ENCODE results near the gene CDC42BPA. TPM values are rescaled to one million over a fixed set of nuclear protein-coding genes. Genes with fewer than 3 reads are reported as not detected.

The CDC42BPA gene
- total and polyA plus RNA-seq, 7 experiments from 2014 or later: 0.05 to 2.0 (median 1.2) TPM; not detected in 1

- intact Hi-C loops (cut with micrococcal nuclease): loop anchor here in 1 of 2 donors (5.0 kb wide), 1 partner anchor 43 kb away; the partner anchor contains the start of gene COQ8A
- DNase-seq (no peak), ATAC-seq (no peak)
- Mint-ChIP-seq H3K4me3 (no peak overlapping the region), H3K4me1 (peaks cover 11 to 23% (median 15%) of the 10 kb centered on the region in 7 donors), H3K9me3 (no peaks in the 10 kb centered on the region), H3K27ac (no peak overlapping the region), H3K36me3 (peaks cover 3 to 26% (median 17%) of the 10 kb centered on the region in 5 donors), H3K27me3 (no peaks in the 10 kb centered on the region)
- ChIA-PET CTCF (no interaction called here), POLR2A (no interaction called here)
- Histone ChIP-seq H3K4me1 (ENCODE audit: control insufficient read depth in 2 of 2, insufficient read depth in 2 of 2, low read length in 2 of 2) (peaks cover 0 to 4% of the 10 kb centered on the region in 2 donors), H3K36me3 (ENCODE audit: control insufficient read depth in 2 of 3, insufficient read depth in 3 of 3, low read length in 3 of 3) (peaks cover 0 to 70% (median 0%) of the 10 kb centered on the region in 3 experiments), H3K27ac (ENCODE audit: low read depth, low read length) (no peak overlapping the region), H3K27me3 (ENCODE audit: control insufficient read depth in 2 of 2, insufficient read depth in 2 of 2, low read length in 2 of 2) (no peaks in the 10 kb centered on the region), H3K4me3 (ENCODE audit: low read length) (no peak overlapping the region), H3K9me3 (ENCODE audit: control insufficient read depth in 2 of 3, low read length in 3 of 3) (no peaks in the 10 kb centered on the region)
These were observed 333.0 kb downstream of the CDC42BPA start for GRCh38 chr1:226985239-226985838.

DNA sequence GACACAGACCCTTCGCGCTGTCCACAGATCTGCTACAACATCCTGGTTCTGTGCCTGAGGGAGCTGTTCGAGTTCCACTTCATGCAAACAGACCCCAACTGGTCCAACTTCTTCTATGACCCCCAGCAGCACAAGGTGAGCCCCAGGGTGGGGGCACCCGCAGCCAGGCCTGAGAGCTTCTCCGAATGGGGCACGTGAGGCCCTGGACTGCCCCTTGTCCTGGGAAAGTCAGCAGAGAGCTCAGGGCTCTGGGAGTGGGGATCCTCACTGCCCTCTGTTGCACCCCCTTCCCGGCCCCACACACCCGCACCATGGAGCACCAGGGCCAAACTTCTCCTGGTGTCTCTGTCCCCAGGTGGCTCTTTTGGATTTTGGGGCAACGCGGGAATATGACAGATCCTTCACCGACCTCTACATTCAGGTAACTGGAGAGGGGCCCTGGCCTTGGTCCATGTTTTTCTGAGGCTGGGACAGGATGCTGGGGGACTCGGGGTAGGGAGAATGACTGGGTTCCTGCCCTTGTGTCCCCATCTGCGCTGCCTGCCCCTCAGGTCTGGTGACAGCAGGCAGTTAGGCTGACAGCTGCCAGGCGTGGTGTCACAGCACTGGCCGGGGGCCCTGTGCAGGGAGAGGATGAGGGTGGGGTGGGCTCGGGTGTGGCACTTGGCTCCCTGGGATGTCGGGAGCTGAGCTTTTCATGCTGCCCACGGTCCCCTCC is 333.6 kb downstream of the CDC42BPA start:
- ATAC-seq (no peak), DNase-seq (no peak)
- no peak overlapping the region for H3K27ac ChIP-seq (ENCODE audit: low read depth, low read length)
- peaks cover 3 to 26% (median 17%) of the 10 kb centered on the region in 5 donors for H3K36me3 Mint-ChIP-seq
- CTCF ChIA-PET: no interaction called here
- no peaks in the 10 kb centered on the region for H3K9me3 ChIP-seq (ENCODE audit: control insufficient read depth in 2 of 3, low read length in 3 of 3)
- peaks cover 0 to 4% of the 10 kb centered on the region in 2 donors for H3K4me1 ChIP-seq (ENCODE audit: control insufficient read depth in 2 of 2, insufficient read depth in 2 of 2, low read length in 2 of 2)
- peaks cover 4 to 17% (median 10%) of the 10 kb centered on the region in 7 donors for H3K4me1 Mint-ChIP-seq
- peaks cover 0 to 75% (median 0%) of the 10 kb centered on the region in 3 experiments for H3K36me3 ChIP-seq (ENCODE audit: control insufficient read depth in 2 of 3, insufficient read depth in 3 of 3, low read length in 3 of 3)
- no peak overlapping the region for H3K4me3 Mint-ChIP-seq
- POLR2A ChIA-PET: no interaction called here
- no peak overlapping the region for H3K4me3 ChIP-seq (ENCODE audit: low read length)
- H3K27me3 Mint-ChIP-seq: no peaks in the 10 kb centered on the region
- H3K9me3 Mint-ChIP-seq: no peaks in the 10 kb centered on the region
- H3K27me3 ChIP-seq (ENCODE audit: control insufficient read depth in 2 of 2, insufficient read depth in 2 of 2, low read length in 2 of 2): no peaks in the 10 kb centered on the region
- H3K27ac Mint-ChIP-seq: peak overlapping the region in 3 of 9 donors; percentile 17 to 52 (median 46)
- intact Hi-C loops (cut with micrococcal nuclease): loop anchor here in 1 of 2 donors (5.0 kb wide), 1 partner anchor 42 kb away; the partner anchor contains the start of gene COQ8A

DNA sequence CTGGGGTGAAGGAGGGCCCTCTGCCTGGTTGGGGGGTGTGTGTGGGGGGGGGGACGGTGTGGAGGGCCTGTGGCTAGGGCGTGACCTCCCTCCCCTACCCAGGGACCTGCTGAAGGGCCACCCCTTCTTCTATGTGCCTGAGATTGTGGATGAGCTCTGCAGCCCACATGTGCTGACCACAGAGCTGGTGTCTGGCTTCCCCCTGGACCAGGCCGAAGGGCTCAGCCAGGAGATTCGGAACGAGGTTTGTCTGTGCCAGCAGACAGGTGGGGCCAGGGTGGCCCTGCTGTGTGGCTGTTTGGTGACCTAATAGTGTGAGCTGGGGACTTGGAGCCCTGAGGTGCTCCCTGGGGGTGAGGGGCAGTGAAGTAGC is 334.3 kb downstream of the CDC42BPA start:
- H3K4me3 ChIP-seq (ENCODE audit: low read length): no peak overlapping the region
- peaks cover 0 to 2% of the 10 kb centered on the region in 2 donors for H3K4me1 ChIP-seq (ENCODE audit: control insufficient read depth in 2 of 2, insufficient read depth in 2 of 2, low read length in 2 of 2)
- H3K36me3 Mint-ChIP-seq: peaks cover 3 to 26% (median 17%) of the 10 kb centered on the region in 5 donors
- no peaks in the 10 kb centered on the region for H3K27me3 ChIP-seq (ENCODE audit: control insufficient read depth in 2 of 2, insufficient read depth in 2 of 2, low read length in 2 of 2)
- H3K27ac Mint-ChIP-seq: peak overlapping the region in 1 of 9 donors; percentile 12
- CTCF ChIA-PET: no interaction called here
- peaks cover 0 to 80% (median 0%) of the 10 kb centered on the region in 3 experiments for H3K36me3 ChIP-seq (ENCODE audit: control insufficient read depth in 2 of 3, insufficient read depth in 3 of 3, low read length in 3 of 3)
- H3K9me3 Mint-ChIP-seq: no peaks in the 10 kb centered on the region
- H3K4me1 Mint-ChIP-seq: peaks cover 0 to 11% (median 4%) of the 10 kb centered on the region in 7 donors
- DNase-seq (no peak), ATAC-seq (no peak)
- no peak overlapping the region for H3K4me3 Mint-ChIP-seq
- no peaks in the 10 kb centered on the region for H3K9me3 ChIP-seq (ENCODE audit: control insufficient read depth in 2 of 3, low read length in 3 of 3)
- POLR2A ChIA-PET: no interaction called here
- intact Hi-C loops (cut with micrococcal nuclease): no loop called here
- no peak overlapping the region for H3K27ac ChIP-seq (ENCODE audit: low read depth, low read length)
- no peaks in the 10 kb centered on the region for H3K27me3 Mint-ChIP-seq

- Histone ChIP-seq H3K4me3 (ENCODE audit: low read length) (no peak overlapping the region), H3K4me1 (ENCODE audit: control insufficient read depth in 2 of 2, insufficient read depth in 2 of 2, low read length in 2 of 2) (no peaks in the 10 kb centered on the region), H3K9me3 (ENCODE audit: control insufficient read depth in 2 of 3, low read length in 3 of 3) (no peaks in the 10 kb centered on the region), H3K36me3 (ENCODE audit: control insufficient read depth in 2 of 3, insufficient read depth in 3 of 3, low read length in 3 of 3) (peaks cover 0 to 86% (median 0%) of the 10 kb centered on the region in 3 experiments), H3K27ac (ENCODE audit: low read depth, low read length) (no peak overlapping the region), H3K27me3 (ENCODE audit: control insufficient read depth in 2 of 2, insufficient read depth in 2 of 2, low read length in 2 of 2) (no peaks in the 10 kb centered on the region)
- no peak for ATAC-seq
- Mint-ChIP-seq H3K36me3 (peaks cover 3 to 26% (median 17%) of the 10 kb centered on the region in 5 donors), H3K27me3 (no peaks in the 10 kb centered on the region), H3K4me1 (peaks cover 0 to 11% (median 0%) of the 10 kb centered on the region in 7 donors), H3K27ac (no peak overlapping the region), H3K9me3 (no peaks in the 10 kb centered on the region), H3K4me3 (no peak overlapping the region)
- ChIA-PET CTCF (no interaction called here), POLR2A (no interaction called here)
- no peak for DNase-seq
- intact Hi-C loops (cut with micrococcal nuclease): no loop called here
These were observed 334.9 kb downstream of the CDC42BPA start for GRCh38 chr1:226983247-226983991.

DNA sequence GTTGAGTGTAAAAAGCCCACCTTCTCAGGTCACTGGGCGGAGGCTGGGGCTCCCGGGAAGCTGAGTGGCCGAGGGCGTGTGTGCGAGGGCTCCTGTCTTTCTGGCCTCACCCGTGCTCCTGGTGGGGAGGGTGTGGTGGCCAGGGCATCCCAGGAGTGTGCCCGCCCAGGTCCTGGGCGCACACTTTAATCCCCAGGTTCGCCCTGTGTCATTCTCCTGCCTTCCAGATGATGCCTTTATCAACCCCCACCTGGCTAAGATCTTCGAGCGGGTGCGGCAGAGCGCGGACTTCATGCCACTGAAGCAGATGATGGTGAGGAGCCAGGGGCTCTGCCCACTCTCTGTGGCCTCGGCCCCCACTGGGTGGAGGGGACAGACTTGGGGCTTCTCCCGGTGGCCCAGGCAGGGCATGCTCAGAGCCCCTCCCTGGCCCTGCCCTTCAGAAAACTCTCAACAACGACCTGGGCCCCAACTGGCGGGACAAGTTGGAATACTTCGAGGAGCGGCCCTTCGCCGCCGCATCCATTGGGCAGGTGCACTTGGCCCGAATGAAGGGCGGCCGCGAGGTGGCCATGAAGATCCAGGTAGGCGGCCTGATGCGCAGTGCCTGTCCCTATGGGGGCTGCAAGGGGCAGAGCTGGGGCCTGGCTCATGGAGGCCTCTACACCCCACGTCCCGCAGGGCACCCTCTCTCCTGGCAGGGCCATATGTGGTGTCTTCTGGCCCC is 335.7 kb downstream of the CDC42BPA start:
- H3K4me1 ChIP-seq (ENCODE audit: control insufficient read depth in 2 of 2, insufficient read depth in 2 of 2, low read length in 2 of 2): no peaks in the 10 kb centered on the region
- intact Hi-C loops (cut with micrococcal nuclease): no loop called here
- Mint-ChIP-seq H3K27me3 (no peaks in the 10 kb centered on the region), H3K4me1 (peaks cover 0 to 11% (median 0%) of the 10 kb centered on the region in 7 donors), H3K36me3 (peaks cover 8 to 26% (median 16%) of the 10 kb centered on the region in 5 donors), H3K4me3 (no peak overlapping the region), H3K27ac (no peak overlapping the region), H3K9me3 (no peaks in the 10 kb centered on the region)
- ATAC-seq (no peak), DNase-seq (no peak)
- no peak overlapping the region for H3K27ac ChIP-seq (ENCODE audit: low read depth, low read length)
- CTCF ChIA-PET: no interaction called here
- H3K4me3 ChIP-seq (ENCODE audit: low read length): no peak overlapping the region
- no peaks in the 10 kb centered on the region for H3K27me3 ChIP-seq (ENCODE audit: control insufficient read depth in 2 of 2, insufficient read depth in 2 of 2, low read length in 2 of 2)
- H3K9me3 ChIP-seq (ENCODE audit: control insufficient read depth in 2 of 3, low read length in 3 of 3): no peaks in the 10 kb centered on the region
- peaks cover 0 to 94% (median 0%) of the 10 kb centered on the region in 3 experiments for H3K36me3 ChIP-seq (ENCODE audit: control insufficient read depth in 2 of 3, insufficient read depth in 3 of 3, low read length in 3 of 3)
- POLR2A ChIA-PET: no interaction called here

GRCh38 chr1:226981838-226982237 is 336.5 kb downstream of the CDC42BPA start:
- Histone ChIP-seq H3K27ac (ENCODE audit: low read depth, low read length) (no peak overlapping the region), H3K36me3 (ENCODE audit: control insufficient read depth in 2 of 3, insufficient read depth in 3 of 3, low read length in 3 of 3) (peaks cover 0 to 97% (median 0%) of the 10 kb centered on the region in 3 experiments), H3K27me3 (ENCODE audit: control insufficient read depth in 2 of 2, insufficient read depth in 2 of 2, low read length in 2 of 2) (no peaks in the 10 kb centered on the region), H3K4me3 (ENCODE audit: low read length) (no peak overlapping the region), H3K9me3 (ENCODE audit: control insufficient read depth in 2 of 3, low read length in 3 of 3) (no peaks in the 10 kb centered on the region), H3K4me1 (ENCODE audit: control insufficient read depth in 2 of 2, insufficient read depth in 2 of 2, low read length in 2 of 2) (no peaks in the 10 kb centered on the region)
- ATAC-seq (no peak), DNase-seq (no peak)
- no peaks in the 10 kb centered on the region for H3K27me3 Mint-ChIP-seq
- ChIA-PET CTCF (no interaction called here), POLR2A (no interaction called here)
- H3K4me3 Mint-ChIP-seq: no peak overlapping the region
- no peaks in the 10 kb centered on the region for H3K9me3 Mint-ChIP-seq
- intact Hi-C loops (cut with micrococcal nuclease): no loop called here
- H3K4me1 Mint-ChIP-seq: peaks cover 0 to 4% (median 0%) of the 10 kb centered on the region in 7 donors
- H3K27ac Mint-ChIP-seq: no peak overlapping the region
- H3K36me3 Mint-ChIP-seq: peaks cover 8 to 24% (median 11%) of the 10 kb centered on the region in 5 donors

All from naive thymus-derived CD4-positive, alpha-beta T cell (primary cell).